HFF-Myc (cell line): ENCODE measurements around the gene SPNS3.

Experiments used
- DNase-seq: peaks from one replicate; pipeline ENCODE4 v3.0.0-alpha.2; 2011; ENCODE audit warnings: low read depth; ENCODE audit errors: extremely low read depth
- H3K4me3 ChIP-seq: replicated peaks from 2 replicates; pipeline ENCODE4 v1.5.1; 2011; ENCODE audit warnings: low read depth, mild to moderate bottlenecking, control low read depth, low read length
- CTCF ChIP-seq: IDR thresholded peaks from 2 replicates; pipeline ENCODE4 v1.5.1; 2012; ENCODE audit warnings: mild to moderate bottlenecking, low read depth, low read length, control low read depth; ENCODE audit errors: missing control alignments

The SPNS3 gene

GRCh38 chr17:4426499-4427208 is 7.1 kb upstream of the SPNS3 start:
- no peak for DNase-seq
- TF ChIP-seq CTCF, result no peak
- H3K4me3 ChIP-seq, result no peak overlapping the region

- no peak for DNase-seq
- no peak for TF ChIP-seq CTCF
- H3K4me3 ChIP-seq, result no peak overlapping the region
These were observed 6.2 kb upstream of the SPNS3 start for GRCh38 chr17:4427505-4427904.

- H3K4me3 ChIP-seq, result no peak overlapping the region
- TF ChIP-seq CTCF, result no peak
- no peak for DNase-seq
These were observed 2.6 kb downstream of the SPNS3 start for GRCh38 chr17:4436381-4436780.

GRCh38 chr17:4436846-4437245 is 3.1 kb downstream of the SPNS3 start:
- H3K4me3 ChIP-seq, result no peak overlapping the region
- DNase-seq, result no peak
- TF ChIP-seq CTCF, result no peak

- no peak for TF ChIP-seq CTCF
- no peak for DNase-seq
- H3K4me3 ChIP-seq, result no peak overlapping the region
These were observed 4.6 kb downstream of the SPNS3 start for GRCh38 chr17:4438162-4438944.

- no peak for DNase-seq
- H3K4me3 ChIP-seq, result no peak overlapping the region
- no peak for TF ChIP-seq CTCF
These were observed 6.3 kb downstream of the SPNS3 start for GRCh38 chr17:4440021-4440420.
